ENCODE data around the gene OSGIN1. TPM values are rescaled to one million over a fixed set of nuclear protein-coding genes. Genes with fewer than 3 reads are reported as not detected.

Gene OSGIN1
- total RNA-seq, 1 experiment from 2014 or later = 9.8 TPM

- Histone ChIP-seq H3K79me2 (ENCODE audit: low read length) (no peaks in the 10 kb centered on the region), H3K4me2 (ENCODE audit: low read length) (no peak overlapping the region), H4K20me1 (ENCODE audit: low read length) (no peaks in the 10 kb centered on the region), H3K27ac (ENCODE audit: low read length) (no peak overlapping the region), H3K9me3 (ENCODE audit: low read length) (no peaks in the 10 kb centered on the region), H3F3A (ENCODE audit: low read length, unreplicated experiment) (no peaks in the 10 kb centered on the region), H3K4me3 (ENCODE audit: low read length) (no peak overlapping the region), H3K36me3 (ENCODE audit: low read depth, low read length) (no peaks in the 10 kb centered on the region), H3K9me2 (replicated peaks; ENCODE audit: low read length) (no peaks in the 10 kb centered on the region), H3K4me1 (ENCODE audit: insufficient read depth, low read length) (no peaks in the 10 kb centered on the region), H3K9ac (ENCODE audit: low read length) (no peak overlapping the region), H3K27me3 (ENCODE audit: low read length) (no peaks in the 10 kb centered on the region), H2AFZ (ENCODE audit: low read length) (no peak overlapping the region)
- no TSS peak for BruUV-seq (replicated peaks)
- intact Hi-C loops (cut with micrococcal nuclease) = no loop called here
- TF ChIP-seq EZH2phosphoT487 (IDR thresholded peaks at IDR 0.05; ENCODE audit: borderline replicate concordance, low read length) (no peak), CTCF (conservative IDR thresholded peaks at IDR 0.05; ENCODE audit: low read depth, low read length) (no peak), EZH2 (IDR thresholded peaks at IDR 0.05; ENCODE audit: low read length, unreplicated experiment) (no peak)
- ChIA-PET CTCF (no interaction called here), POLR2A (ENCODE audit: unreplicated experiment) (no interaction called here)
- DNase-seq (no peak), ATAC-seq (no peak)
Observed at GRCh38 chr16:83908798-83909197, 44.2 kb upstream of the OSGIN1 start.

- H3K4me2 ChIP-seq (ENCODE audit: low read length) = no peak overlapping the region
- H3K9me2 ChIP-seq (replicated peaks; ENCODE audit: low read length) = no peaks in the 10 kb centered on the region
- ATAC-seq = no peak
- H3K27ac ChIP-seq (ENCODE audit: low read length) = no peak overlapping the region
- H3K27me3 ChIP-seq (ENCODE audit: low read length) = no peaks in the 10 kb centered on the region
- intact Hi-C loops (cut with micrococcal nuclease) = no loop called here
- CTCF ChIA-PET = no interaction called here
- POLR2A ChIA-PET (ENCODE audit: unreplicated experiment) = no interaction called here
- no peak for TF ChIP-seq EZH2 (IDR thresholded peaks at IDR 0.05; ENCODE audit: low read length, unreplicated experiment)
- TF ChIP-seq EZH2phosphoT487 (IDR thresholded peaks at IDR 0.05; ENCODE audit: borderline replicate concordance, low read length) = no peak
- no peak for TF ChIP-seq CTCF (conservative IDR thresholded peaks at IDR 0.05; ENCODE audit: low read depth, low read length)
- H3F3A ChIP-seq (ENCODE audit: low read length, unreplicated experiment) = no peaks in the 10 kb centered on the region
- no peaks in the 10 kb centered on the region for H3K4me1 ChIP-seq (ENCODE audit: insufficient read depth, low read length)
- no peak for DNase-seq
- no peak overlapping the region for H2AFZ ChIP-seq (ENCODE audit: low read length)
- H3K4me3 ChIP-seq (ENCODE audit: low read length) = no peak overlapping the region
- no peaks in the 10 kb centered on the region for H4K20me1 ChIP-seq (ENCODE audit: low read length)
- no peaks in the 10 kb centered on the region for H3K79me2 ChIP-seq (ENCODE audit: low read length)
- BruUV-seq (replicated peaks) = no TSS peak
- no peaks in the 10 kb centered on the region for H3K9me3 ChIP-seq (ENCODE audit: low read length)
- no peak overlapping the region for H3K9ac ChIP-seq (ENCODE audit: low read length)
- H3K36me3 ChIP-seq (ENCODE audit: low read depth, low read length) = no peaks in the 10 kb centered on the region
Observed at GRCh38 chr16:83911290-83911689, 41.8 kb upstream of the OSGIN1 start.

- ChIA-PET CTCF (no interaction called here), POLR2A (ENCODE audit: unreplicated experiment) (no interaction called here)
- H3F3A ChIP-seq (ENCODE audit: low read length, unreplicated experiment) = no peaks in the 10 kb centered on the region
- no peak overlapping the region for H3K27ac ChIP-seq (ENCODE audit: low read length)
- H3K9ac ChIP-seq (ENCODE audit: low read length) = no peak overlapping the region
- no peak overlapping the region for H2AFZ ChIP-seq (ENCODE audit: low read length)
- no peak; the same call in 1 of the 2 replicates for ATAC-seq
- H4K20me1 ChIP-seq (ENCODE audit: low read length) = no peaks in the 10 kb centered on the region
- H3K9me2 ChIP-seq (replicated peaks; ENCODE audit: low read length) = no peaks in the 10 kb centered on the region
- no peaks in the 10 kb centered on the region for H3K4me1 ChIP-seq (ENCODE audit: insufficient read depth, low read length)
- peak; percentile 2 for DNase-seq
- H3K79me2 ChIP-seq (ENCODE audit: low read length) = no peaks in the 10 kb centered on the region
- no peak overlapping the region for H3K4me2 ChIP-seq (ENCODE audit: low read length)
- no peaks in the 10 kb centered on the region for H3K9me3 ChIP-seq (ENCODE audit: low read length)
- TF ChIP-seq EZH2phosphoT487 (IDR thresholded peaks at IDR 0.05; ENCODE audit: borderline replicate concordance, low read length) (no peak), CTCF (conservative IDR thresholded peaks at IDR 0.05; ENCODE audit: low read depth, low read length) (no peak), EZH2 (IDR thresholded peaks at IDR 0.05; ENCODE audit: low read length, unreplicated experiment) (no peak)
- H3K4me3 ChIP-seq (ENCODE audit: low read length) = no peak overlapping the region
- no TSS peak for BruUV-seq (replicated peaks)
- intact Hi-C loops (cut with micrococcal nuclease) = no loop called here
- no peaks in the 10 kb centered on the region for H3K36me3 ChIP-seq (ENCODE audit: low read depth, low read length)
- no peaks in the 10 kb centered on the region for H3K27me3 ChIP-seq (ENCODE audit: low read length)
Observed at GRCh38 chr16:83912519-83913244, 40.4 kb upstream of the OSGIN1 start.
